IMR-90 (cell line): ENCODE measurements around the gene LRP1B. TPM values are rescaled to one million over a fixed set of nuclear protein-coding genes. Genes with fewer than 3 reads are reported as not detected.

ENCODE experiments used
- ATAC-seq: fragments of 200-7000 bp; cut with Tn5 transposase; 2 replicates; pipeline ENCODE4 v1.9.1; 2020; ENCODE audit warnings: low read depth, mild to moderate bottlenecking, moderate library complexity
- BruUV-seq: library from RNA; stranded (reverse); fragments of 400-500 nt; replicated peaks from 2 replicates; lab custom pipeline; 2021; lab: Mats Ljungman, UMichigan
- CTCF ChIA-PET: fragments of 300-600 bp; formaldehyde crosslinking; extraction: SDS; loops from one replicate; lab custom pipeline; 2021; ENCODE audit warnings: antibody characterized with exemption; lab: Yijun Ruan, JAX
- POLR2A ChIA-PET: fragments of 300-600 bp; sonication (Branson Sonifier 250); formaldehyde crosslinking; loops from one replicate; lab custom pipeline; 2022; ENCODE audit warnings: antibody characterized with exemption; ENCODE audit not compliant: unreplicated experiment; lab: Charles Lee
- DNase-seq: peaks from one replicate; pipeline ENCODE4 v3.0.0; 2013
- H2AFZ ChIP-seq: replicated peaks from 2 replicates; pipeline ENCODE3; 2013; ENCODE audit warnings: low read length, mild to moderate bottlenecking; ENCODE audit not compliant: poor library complexity
- H2AK5ac ChIP-seq: 2 replicates; pipeline ENCODE4 v1.6.1; 2013; ENCODE audit warnings: low read depth, low read length, inconsistent platforms
- H2AK9ac ChIP-seq: replicated peaks from 2 replicates; pipeline ENCODE3; 2013; ENCODE audit warnings: mild to moderate bottlenecking, low read depth, low read length, moderate library complexity; ENCODE audit not compliant: poor library complexity
- H2BK120ac ChIP-seq: 2 replicates; pipeline ENCODE4 v1.6.1; 2013; ENCODE audit warnings: low read depth, low read length, inconsistent platforms
- H2BK15ac ChIP-seq: 3 replicates; pipeline ENCODE4 v1.6.1; 2013; ENCODE audit warnings: low read depth, low read length, inconsistent platforms
- H2BK20ac ChIP-seq: 2 replicates; pipeline ENCODE4 v1.6.1; 2013; ENCODE audit warnings: low read depth, mild to moderate bottlenecking, inconsistent platforms, low read length, moderate library complexity
- H2BK5ac ChIP-seq: 2 replicates; pipeline ENCODE4 v1.6.1; 2013; ENCODE audit warnings: mild to moderate bottlenecking, low read depth, low read length, inconsistent platforms; ENCODE audit not compliant: poor library complexity, severe bottlenecking
- H3K14ac ChIP-seq: replicated peaks from 2 replicates; pipeline ENCODE4 v1.6.1; 2013; ENCODE audit warnings: low read depth, low read length, inconsistent platforms
- H3K18ac ChIP-seq: 2 replicates; pipeline ENCODE4 v1.6.1; 2013; ENCODE audit warnings: low read depth, low read length, control low read depth
- H3K23ac ChIP-seq: 2 replicates; pipeline ENCODE4 v1.6.1; 2013; ENCODE audit warnings: low read depth, low read length, inconsistent platforms
- H3K27ac ChIP-seq: 2 replicates; pipeline ENCODE4 v1.5.1; 2013; ENCODE audit warnings: mild to moderate bottlenecking, control low read depth, low read length; ENCODE audit not compliant: insufficient read depth
- H3K27me3 ChIP-seq: 2 replicates; pipeline ENCODE4 v1.6.1; 2013; ENCODE audit warnings: low read length; ENCODE audit not compliant: control insufficient read depth, insufficient read depth
- H3K36me3 ChIP-seq: 2 replicates; pipeline ENCODE4 v1.6.1; 2013; ENCODE audit warnings: low read length, mixed read lengths; ENCODE audit not compliant: control insufficient read depth, insufficient read depth
- H3K4ac ChIP-seq: 2 replicates; pipeline ENCODE4 v1.6.1; 2013; ENCODE audit warnings: low read depth, low read length, inconsistent platforms
- H3K4me1 ChIP-seq: 2 replicates; pipeline ENCODE4 v1.6.1; 2013; ENCODE audit warnings: low read length, mixed read lengths; ENCODE audit not compliant: control insufficient read depth, insufficient read depth
- H3K4me2 ChIP-seq: 2 replicates; pipeline ENCODE4 v1.6.1; 2013; ENCODE audit warnings: low read depth, mild to moderate bottlenecking, control low read depth, low read length, moderate library complexity
- H3K4me3 ChIP-seq: 2 replicates; pipeline ENCODE4 v1.5.1; 2013; ENCODE audit warnings: low read depth, mild to moderate bottlenecking, control low read depth, low read length, moderate library complexity; ENCODE audit not compliant: insufficient read depth
- H3K56ac ChIP-seq: 2 replicates; pipeline ENCODE4 v1.6.1; 2013; ENCODE audit warnings: low read length, inconsistent platforms; ENCODE audit not compliant: insufficient read depth; ENCODE audit errors: extremely low read depth
- H3K79me1 ChIP-seq, 2 experiments: 2 replicates each; pipeline ENCODE4 v1.6.1; 2013; ENCODE audit warnings: low read length in 2 of 2, inconsistent platforms in 1 of 2, low read depth in 1 of 2
- H3K9ac ChIP-seq: 2 replicates; pipeline ENCODE4 v1.6.1; 2013; ENCODE audit warnings: low read depth, low read length, control low read depth
- H3K9me1 ChIP-seq: 2 replicates; pipeline ENCODE4 v1.6.1; 2013; ENCODE audit warnings: low read length, inconsistent platforms; ENCODE audit not compliant: insufficient read depth
- H3K9me3 ChIP-seq: 2 replicates; pipeline ENCODE4 v1.6.1; 2013; ENCODE audit warnings: low read length; ENCODE audit not compliant: control insufficient read depth, insufficient read depth
- H4K20me1 ChIP-seq: 2 replicates; pipeline ENCODE4 v1.6.1; 2013; ENCODE audit warnings: low read length, inconsistent platforms; ENCODE audit not compliant: insufficient read depth
- H4K5ac ChIP-seq: 2 replicates; pipeline ENCODE4 v1.6.1; 2013; ENCODE audit warnings: mild to moderate bottlenecking, low read depth, low read length, control low read depth
- H4K8ac ChIP-seq, 2 experiments: 2 replicates each; pipeline ENCODE4 v1.6.1; 2013; ENCODE audit warnings: low read depth in 2 of 2, low read length in 2 of 2, control low read depth in 1 of 2, inconsistent platforms in 1 of 2
- H4K91ac ChIP-seq: 2 replicates; pipeline ENCODE4 v1.6.1; 2013; ENCODE audit warnings: low read depth, low read length, inconsistent platforms; ENCODE audit not compliant: insufficient read depth
- BHLHE40 ChIP-seq: fragments of 150-350 bp; IDR thresholded peaks from 2 replicates; pipeline ENCODE4 v1.6.1; 2016; ENCODE audit warnings: mild to moderate bottlenecking, low read depth, low read length
- CEBPB ChIP-seq: IDR thresholded peaks from 2 replicates; pipeline ENCODE4 v1.6.1; 2012; ENCODE audit warnings: low read depth, low read length, improper control_type of control experiment
- MAZ ChIP-seq: IDR thresholded peaks from 2 replicates; pipeline ENCODE4 v1.6.1; 2012; ENCODE audit warnings: low read depth, mild to moderate bottlenecking, low read length, improper control_type of control experiment, moderate library complexity, borderline replicate concordance
- MXI1 ChIP-seq: IDR thresholded peaks from 2 replicates; pipeline ENCODE4 v1.6.1; 2012; ENCODE audit warnings: low read depth, mild to moderate bottlenecking, low read length, moderate library complexity, borderline replicate concordance
- POLR2A ChIP-seq: IDR thresholded peaks from 2 replicates; pipeline ENCODE4 v1.6.1; 2012; ENCODE audit warnings: mild to moderate bottlenecking, low read depth, low read length
- RAD21 ChIP-seq: IDR thresholded peaks from 2 replicates; pipeline ENCODE4 v1.6.1; 2012; ENCODE audit warnings: low read length, improper control_type of control experiment
- RFX5 ChIP-seq: IDR thresholded peaks from 2 replicates; pipeline ENCODE4 v1.8.0; 2012; ENCODE audit warnings: low read depth, mild to moderate bottlenecking, low read length, moderate library complexity
- WGBS, 2 experiments: methylation state at CpG; one replicate each; pipeline versions ENCODE4 v1.1.5 to v1.1.7; 2013; ENCODE audit warnings: missing lambda C conversion rate in 2 of 2; ENCODE audit not compliant: insufficient read length in 1 of 2; ENCODE audit errors: extremely low coverage in 2 of 2; 5-methylcytosine and 5-hydroxymethylcytosine counted together
- dilution Hi-C: fragments of 300-500 bp; cut with HindIII; formaldehyde crosslinking; loops from one replicate; pipeline ENCODE4 v1.14.3; 2018; ENCODE audit warnings: low sequenced_read_pairs; ENCODE audit not compliant: unreplicated experiment
- in situ Hi-C: fragments of 300-500 bp; cut with MboI; formaldehyde crosslinking; loops from 3 replicates; pipeline ENCODE4 v1.14.3; 2019; ENCODE audit warnings: low sequenced_read_pairs, inconsistent platforms, mixed read lengths
- intact Hi-C: fragments of 100-400 bp; cut with micrococcal nuclease; formaldehyde crosslinking; loops from 2 replicates; pipeline ENCODE4 v1.10.0; 2022
- polyA plus RNA-seq, 3 experiments: library from polyadenylated mRNA; depleted of rRNA; stranded (reverse); fragments of >200 nt; gene quantifications; 2 replicates each; pipeline ENCODE4 v1.2.3, GENCODE V29; 2012; ENCODE audit warnings: low replicate concordance in 1 of 3
- total RNA-seq: library from RNA; depleted of rRNA; stranded (reverse); fragments of >200 nt; gene quantifications from 2 replicates; pipeline ENCODE4 v1.2.3, GENCODE V29; 2012
- TF ChIP-seq, protein P1 (sequence below): fragments of 150-350 bp; IDR thresholded peaks from 2 replicates; pipeline ENCODE4 v1.6.1; 2016; ENCODE audit warnings: low read depth, mild to moderate bottlenecking, low read length, moderate library complexity, borderline replicate concordance
- TF ChIP-seq, protein P2 (sequence below): conservative IDR thresholded peaks from 2 replicates; pipeline ENCODE4 v1.5.1; 2012; ENCODE audit warnings: mild to moderate bottlenecking, low read depth, low read length, improper control_type of control experiment

The LRP1B gene
- total and polyA plus RNA-seq, 2 of the 4 experiments (the other 2 are of a cell fraction): under 0.01 to 0.02 TPM

DNA sequence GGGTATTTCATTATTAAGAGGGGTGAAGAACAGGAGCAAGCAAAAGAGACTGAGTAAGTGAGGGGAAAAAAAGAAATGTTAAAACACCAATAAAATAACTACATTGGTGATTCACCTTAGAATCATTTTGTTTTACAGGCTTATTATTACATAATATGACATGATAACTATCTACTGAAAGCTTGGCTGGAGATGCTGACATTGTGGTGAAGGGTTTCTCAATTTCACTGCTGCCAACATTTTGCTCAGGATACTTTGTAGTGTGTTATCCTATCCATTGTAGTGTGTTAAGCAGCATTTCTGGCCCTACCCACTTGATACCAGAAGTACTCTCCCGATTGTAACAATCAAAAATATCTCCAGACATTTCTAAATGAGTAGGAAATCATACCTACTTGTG lies 1786.0 kb downstream of the LRP1B start:
- H4K20me1 ChIP-seq: no peaks in the 10 kb centered on the region
- ChIA-PET CTCF (no interaction called here), POLR2A (no interaction called here)
- no peak overlapping the region for H2BK5ac ChIP-seq
- no peak overlapping the region for H3K4ac ChIP-seq
- BruUV-seq: no TSS peak
- no peak overlapping the region for H3K18ac ChIP-seq
- DNase-seq: no peak
- no peaks in the 10 kb centered on the region for H3K4me1 ChIP-seq
- H3K79me1 ChIP-seq: no peaks in the 10 kb centered on the region
- no peak overlapping the region for H2BK20ac ChIP-seq
- no peak overlapping the region for H3K23ac ChIP-seq
- in situ Hi-C loops: no loop called here
- H3K4me3 ChIP-seq: no peak overlapping the region
- H3K27me3 ChIP-seq: no peaks in the 10 kb centered on the region
- TF ChIP-seq MXI1 (no peak), MAZ (no peak), CEBPB (no peak), BHLHE40 (no peak), RFX5 (no peak), RAD21 (no peak), POLR2A (no peak)
- TF ChIP-seq, protein P1, sequence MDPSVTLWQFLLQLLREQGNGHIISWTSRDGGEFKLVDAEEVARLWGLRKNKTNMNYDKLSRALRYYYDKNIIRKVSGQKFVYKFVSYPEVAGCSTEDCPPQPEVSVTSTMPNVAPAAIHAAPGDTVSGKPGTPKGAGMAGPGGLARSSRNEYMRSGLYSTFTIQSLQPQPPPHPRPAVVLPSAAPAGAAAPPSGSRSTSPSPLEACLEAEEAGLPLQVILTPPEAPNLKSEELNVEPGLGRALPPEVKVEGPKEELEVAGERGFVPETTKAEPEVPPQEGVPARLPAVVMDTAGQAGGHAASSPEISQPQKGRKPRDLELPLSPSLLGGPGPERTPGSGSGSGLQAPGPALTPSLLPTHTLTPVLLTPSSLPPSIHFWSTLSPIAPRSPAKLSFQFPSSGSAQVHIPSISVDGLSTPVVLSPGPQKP: no peak
- TF ChIP-seq, protein P2, sequence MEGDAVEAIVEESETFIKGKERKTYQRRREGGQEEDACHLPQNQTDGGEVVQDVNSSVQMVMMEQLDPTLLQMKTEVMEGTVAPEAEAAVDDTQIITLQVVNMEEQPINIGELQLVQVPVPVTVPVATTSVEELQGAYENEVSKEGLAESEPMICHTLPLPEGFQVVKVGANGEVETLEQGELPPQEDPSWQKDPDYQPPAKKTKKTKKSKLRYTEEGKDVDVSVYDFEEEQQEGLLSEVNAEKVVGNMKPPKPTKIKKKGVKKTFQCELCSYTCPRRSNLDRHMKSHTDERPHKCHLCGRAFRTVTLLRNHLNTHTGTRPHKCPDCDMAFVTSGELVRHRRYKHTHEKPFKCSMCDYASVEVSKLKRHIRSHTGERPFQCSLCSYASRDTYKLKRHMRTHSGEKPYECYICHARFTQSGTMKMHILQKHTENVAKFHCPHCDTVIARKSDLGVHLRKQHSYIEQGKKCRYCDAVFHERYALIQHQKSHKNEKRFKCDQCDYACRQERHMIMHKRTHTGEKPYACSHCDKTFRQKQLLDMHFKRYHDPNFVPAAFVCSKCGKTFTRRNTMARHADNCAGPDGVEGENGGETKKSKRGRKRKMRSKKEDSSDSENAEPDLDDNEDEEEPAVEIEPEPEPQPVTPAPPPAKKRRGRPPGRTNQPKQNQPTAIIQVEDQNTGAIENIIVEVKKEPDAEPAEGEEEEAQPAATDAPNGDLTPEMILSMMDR: no peak
- H3K36me3 ChIP-seq: no peaks in the 10 kb centered on the region
- no peak overlapping the region for H2BK120ac ChIP-seq
- no peak overlapping the region for H3K9ac ChIP-seq
- no peak overlapping the region for H3K27ac ChIP-seq
- no peak overlapping the region for H3K56ac ChIP-seq
- H3K9me1 ChIP-seq: no peaks in the 10 kb centered on the region
- no peak overlapping the region for H4K8ac ChIP-seq
- intact Hi-C loops: no loop called here
- H3K4me2 ChIP-seq: no peak overlapping the region
- dilution Hi-C loops: no loop called here
- no peak for ATAC-seq
- H2BK15ac ChIP-seq: no peak overlapping the region
- H4K91ac ChIP-seq: no peak overlapping the region
- no peak overlapping the region for H2AK5ac ChIP-seq
- H2AFZ ChIP-seq: no peak overlapping the region
- no peak overlapping the region for H2AK9ac ChIP-seq
- no CpG with 5 or more reads among the region's 1 CpG for WGBS, 2 experiments
- H4K5ac ChIP-seq: no peak overlapping the region
- H3K9me3 ChIP-seq: no peaks in the 10 kb centered on the region
- H3K14ac ChIP-seq: no peak overlapping the region
